ENCODE measurements around the gene MTURN. TPM values are rescaled to one million over a fixed set of nuclear protein-coding genes. Genes with fewer than 3 reads are reported as not detected.

MTURN gene
- total RNA-seq (2013; cell fraction: nucleolus; rRNA removed) = 1.7 and 3.9 TPM in 2 replicates
- total RNA-seq (2014; rRNA removed) = 2.7 and 5.0 TPM in 2 replicates
- total RNA-seq (2014; rRNA removed; fragmentation: Illumina TruSeq; extraction: Trizol) = 3.3 and 3.4 TPM in 2 replicates
- 4.3 and 4.7 TPM in 2 replicates for total RNA-seq (2021)
- 0.73 TPM for polyA plus RNA-seq (2011; ENCODE audit: low read depth)
- polyA plus RNA-seq (2011; rRNA removed) = 3.4 and 3.8 TPM in 2 replicates
- polyA plus RNA-seq (2011; cell fraction: cytosol; rRNA removed) = 1.6 and 1.9 TPM in 2 replicates
- 3.7 and 4.9 TPM in 2 replicates for polyA plus RNA-seq (2011; cell fraction: nucleus; rRNA removed)
- polyA plus RNA-seq (2012) = 0.80 and 1.1 TPM in 2 replicates
- 3.3 and 3.8 TPM in 2 replicates for polyA plus RNA-seq (2014; fragmentation: Illumina TruSeq; extraction: Trizol)
- under 1 TPM; 0.52 to 0.77 TPM for polyA plus RNA-seq (2014; fragmentation: Nextera tagmentation; extraction: Ambion mirVana)
- polyA plus RNA-seq (2014; rRNA removed) = 3.0 and 3.3 TPM in 2 replicates
- polyA plus RNA-seq (2016; fragmentation: Nextera tagmentation; extraction: Ambion mirVana) = 1 to 10 TPM in 1 of 2 experiments, under 1 TPM in 1; 0.52 to 1.9 TPM
- 2.0 and 2.1 TPM in 2 replicates for polyA minus RNA-seq (2011; rRNA and poly(A)+ RNA removed)
- polyA minus RNA-seq (2011; cell fraction: cytosol; rRNA and poly(A)+ RNA removed) = 0.83 and 1.7 TPM in 2 replicates
- polyA minus RNA-seq (2011; cell fraction: nucleus; rRNA and poly(A)+ RNA removed) = 0.85 and 1.5 TPM in 2 replicates
- Bru-seq, nascent RNA = percentile 52 among the genes with signal in this experiment
- BruChase-seq, experiment 1, labeled RNA remaining after a 6-hour chase = percentile 46 among the genes with signal in this experiment
- percentile 55 among the genes with signal in this experiment for BruChase-seq, experiment 2, labeled RNA remaining after a 2-hour chase
- long read RNA-seq, experiment 1 = 0 reads
- long read RNA-seq, experiment 2 = 0 reads

GRCh38 chr7:30134611-30135300, at the start of gene MTURN:
MTURN (plus strand) TSS chr7:30134986; CDS start chr7:30135137, 151 bp downstream.
- ChIA-PET RAD21 (ENCODE audit: unreplicated experiment) (no interaction called here), CTCF (no interaction called here), SMC1A (ENCODE audit: uncharacterized antibody, unreplicated experiment) (interaction anchor here (0.8 to 1.2 kb wide), 2 partner anchors 27 to 38 kb away, joined by 3 read pairs; no protein-coding TSS in a partner anchor), POLR2A (no interaction called here)
- H3K27me3 ChIP-seq (replicated peaks in 1 of 2; ENCODE audit: control insufficient read depth in 2 of 2, insufficient read depth in 2 of 2, low read length in 1 of 2) = peaks cover 0 to 3% of the 10 kb centered on the region in 2 experiments; a peak in 1 of 4 replicates
- in situ Hi-C loops (cut with MboI) = no loop called here
- ATAC-seq = peak; percentile 84
- peak within 1 kb of the TSS; percentile 89 for H2AFZ ChIP-seq (ENCODE audit: control insufficient read depth, low read depth, low read length)
- intact Hi-C loops (cut with micrococcal nuclease; ENCODE audit: unreplicated experiment) = no loop called here
- no TSS peak for BruUV-seq (replicated peaks)
- no peaks in the 10 kb centered on the region for H3K79me2 ChIP-seq (ENCODE audit: control insufficient read depth, insufficient read depth, low read length)
- no peaks in the 10 kb centered on the region for H4K20me1 ChIP-seq (ENCODE audit: control insufficient read depth, insufficient read depth)
- H3K9me3 ChIP-seq (replicated peaks; ENCODE audit: control insufficient read depth, insufficient read depth, low read length) = no peaks in the 10 kb centered on the region; the same call in 2 of the 3 replicates
- no peaks in the 10 kb centered on the region for H3K36me3 ChIP-seq (ENCODE audit: control insufficient read depth in 2 of 2, insufficient read depth in 2 of 2, low read length in 1 of 2)
- peak within 1 kb of the TSS; percentile 100 for H3K4me2 ChIP-seq (ENCODE audit: control insufficient read depth, insufficient read depth)
- H3K4me1 ChIP-seq (ENCODE audit: control insufficient read depth, insufficient read depth, low read length) = peaks cover 4% of the 10 kb centered on the region; the same call in 1 of the 2 replicates
- no peak within 1 kb of the TSS for H3K27ac ChIP-seq (ENCODE audit: control insufficient read depth, insufficient read depth)
- H3K9ac ChIP-seq (ENCODE audit: control insufficient read depth, insufficient read depth, low read length) = peak within 1 kb of the TSS; percentile 44
- 0% methylated on average over 39 of the region's 99 CpGs for WGBS (ENCODE audit: insufficient coverage, insufficient replicate concordance, low lambda C conversion rate, missing lambda C conversion rate)
- peak; percentile 4 for DNase-seq (ENCODE audit: low read depth, low spot score)
- peak within 1 kb of the TSS; percentile 78 for H3K4me3 ChIP-seq
- no peak for FAIRE-seq
- TF ChIP-seq CREB1 (IDR thresholded peaks at IDR 0.05; ENCODE audit: low read depth) (peak; percentile 96), IKZF2 (IDR thresholded peaks at IDR 0.05) (no peak), MXI1 (IDR thresholded peaks at IDR 0.05; ENCODE audit: low read depth, low read length) (peak; percentile 16; the same call in 1 of the 2 replicates), BHLHE40 (IDR thresholded peaks at IDR 0.05; ENCODE audit: borderline replicate concordance in 1 of 2, low read depth in 2 of 2, low read length in 1 of 2) (peak in 1 of 2 experiments; percentile 28; a peak in 1 of 4 replicates), POLR2AphosphoS2 (IDR thresholded peaks at IDR 0.05; ENCODE audit: low read depth, low read length) (no peak), SP1 (IDR thresholded peaks at IDR 0.05; ENCODE audit: low read depth, low read length) (peak; percentile 65), NFYB (IDR thresholded peaks at IDR 0.05; ENCODE audit: insufficient read depth, low read depth, low read length) (peak; percentile 89), NBN (IDR thresholded peaks at IDR 0.05) (peak; percentile 91), HSF1 (IDR thresholded peaks at IDR 0.05; ENCODE audit: low read depth, low read length) (no peak), NR2C1 (IDR thresholded peaks at IDR 0.05) (peak; percentile 19; the same call in 1 of the 2 replicates), GATAD2B (conservative IDR thresholded peaks at IDR 0.05; ENCODE audit: low read depth) (peak; percentile 39; the same call in 1 of the 2 replicates), DPF2 (IDR thresholded peaks at IDR 0.05) (peak; percentile 41), BRCA1 (IDR thresholded peaks at IDR 0.05; ENCODE audit: low read depth, low read length) (peak; percentile 27; the same call in 1 of the 2 replicates), RFX5 (IDR thresholded peaks at IDR 0.05; ENCODE audit: low read depth, low read length) (0 out of 2 replicates have a peak, but pooled peaks have one; percentile 51)
- TF ChIP-seq, protein P1, sequence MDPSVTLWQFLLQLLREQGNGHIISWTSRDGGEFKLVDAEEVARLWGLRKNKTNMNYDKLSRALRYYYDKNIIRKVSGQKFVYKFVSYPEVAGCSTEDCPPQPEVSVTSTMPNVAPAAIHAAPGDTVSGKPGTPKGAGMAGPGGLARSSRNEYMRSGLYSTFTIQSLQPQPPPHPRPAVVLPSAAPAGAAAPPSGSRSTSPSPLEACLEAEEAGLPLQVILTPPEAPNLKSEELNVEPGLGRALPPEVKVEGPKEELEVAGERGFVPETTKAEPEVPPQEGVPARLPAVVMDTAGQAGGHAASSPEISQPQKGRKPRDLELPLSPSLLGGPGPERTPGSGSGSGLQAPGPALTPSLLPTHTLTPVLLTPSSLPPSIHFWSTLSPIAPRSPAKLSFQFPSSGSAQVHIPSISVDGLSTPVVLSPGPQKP (IDR thresholded peaks at IDR 0.05; ENCODE audit: low read depth, low read length) = no peak
- TF ChIP-seq, protein P2, sequence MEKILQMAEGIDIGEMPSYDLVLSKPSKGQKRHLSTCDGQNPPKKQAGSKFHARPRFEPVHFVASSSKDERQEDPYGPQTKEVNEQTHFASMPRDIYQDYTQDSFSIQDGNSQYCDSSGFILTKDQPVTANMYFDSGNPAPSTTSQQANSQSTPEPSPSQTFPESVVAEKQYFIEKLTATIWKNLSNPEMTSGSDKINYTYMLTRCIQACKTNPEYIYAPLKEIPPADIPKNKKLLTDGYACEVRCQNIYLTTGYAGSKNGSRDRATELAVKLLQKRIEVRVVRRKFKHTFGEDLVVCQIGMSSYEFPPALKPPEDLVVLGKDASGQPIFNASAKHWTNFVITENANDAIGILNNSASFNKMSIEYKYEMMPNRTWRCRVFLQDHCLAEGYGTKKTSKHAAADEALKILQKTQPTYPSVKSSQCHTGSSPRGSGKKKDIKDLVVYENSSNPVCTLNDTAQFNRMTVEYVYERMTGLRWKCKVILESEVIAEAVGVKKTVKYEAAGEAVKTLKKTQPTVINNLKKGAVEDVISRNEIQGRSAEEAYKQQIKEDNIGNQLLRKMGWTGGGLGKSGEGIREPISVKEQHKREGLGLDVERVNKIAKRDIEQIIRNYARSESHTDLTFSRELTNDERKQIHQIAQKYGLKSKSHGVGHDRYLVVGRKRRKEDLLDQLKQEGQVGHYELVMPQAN (conservative IDR thresholded peaks at IDR 0.05) = 0 out of 2 replicates have a peak, but pooled peaks have one; percentile 8

Data from GM12878 (cell line).